Activated T-helper 1 cell treated with Interleukin-2 at 50 U/mL for 16 hours (primary cell): ENCODE results near the gene HSD11B1L.
A peak's percentile ranks its signal among the peaks of the same experiment; 100 is the strongest.
"Not testable (repeated sequence)": the region's sequence is repeated elsewhere in the genome, so short reads cannot be mapped to it uniquely, and the experiment has no call there.

Experiments used
- DNase-seq: peaks from one replicate; pipeline ENCODE4 v3.0.0-alpha.2; 2020; ENCODE audit warnings: low read depth

HSD11B1L gene

DNA sequence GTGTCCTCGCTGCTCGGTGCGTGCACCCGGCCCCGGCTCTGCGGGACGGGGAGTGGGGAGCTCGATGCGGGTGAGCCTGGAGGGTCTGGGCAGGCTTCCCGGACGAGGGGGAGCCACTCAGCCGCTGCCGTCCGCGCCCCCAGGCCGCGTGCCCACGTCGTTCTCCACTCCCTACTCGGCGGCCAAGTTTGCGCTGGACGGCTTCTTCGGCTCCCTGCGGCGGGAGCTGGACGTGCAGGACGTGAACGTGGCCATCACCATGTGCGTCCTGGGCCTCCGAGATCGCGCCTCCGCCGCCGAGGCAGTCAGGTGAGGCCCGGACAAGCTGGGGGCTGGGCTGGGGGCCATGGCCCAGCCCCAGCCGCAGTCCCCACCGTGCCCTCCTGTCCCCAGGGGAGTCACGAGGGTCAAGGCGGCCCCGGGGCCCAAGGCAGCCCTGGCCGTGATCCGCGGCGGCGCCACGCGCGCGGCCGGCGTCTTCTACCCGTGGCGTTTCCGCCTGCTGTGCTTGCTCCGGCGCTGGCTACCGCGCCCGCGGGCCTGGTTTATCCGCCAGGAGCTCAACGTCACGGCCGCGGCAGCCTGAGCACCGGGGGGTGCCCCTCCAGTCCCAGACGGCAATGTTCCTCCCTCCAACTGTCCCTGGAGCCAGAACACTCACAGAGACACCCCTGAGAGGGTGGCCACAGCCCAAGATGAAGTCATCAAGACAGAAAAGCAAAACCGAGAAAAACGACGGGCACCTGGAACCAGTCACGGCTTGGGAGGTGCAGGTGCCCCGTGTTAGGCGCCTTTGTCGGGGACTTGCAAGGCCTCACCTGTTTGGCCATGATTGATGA lies 6.8 kb downstream of the HSD11B1L start:
- no peak for DNase-seq

DNA sequence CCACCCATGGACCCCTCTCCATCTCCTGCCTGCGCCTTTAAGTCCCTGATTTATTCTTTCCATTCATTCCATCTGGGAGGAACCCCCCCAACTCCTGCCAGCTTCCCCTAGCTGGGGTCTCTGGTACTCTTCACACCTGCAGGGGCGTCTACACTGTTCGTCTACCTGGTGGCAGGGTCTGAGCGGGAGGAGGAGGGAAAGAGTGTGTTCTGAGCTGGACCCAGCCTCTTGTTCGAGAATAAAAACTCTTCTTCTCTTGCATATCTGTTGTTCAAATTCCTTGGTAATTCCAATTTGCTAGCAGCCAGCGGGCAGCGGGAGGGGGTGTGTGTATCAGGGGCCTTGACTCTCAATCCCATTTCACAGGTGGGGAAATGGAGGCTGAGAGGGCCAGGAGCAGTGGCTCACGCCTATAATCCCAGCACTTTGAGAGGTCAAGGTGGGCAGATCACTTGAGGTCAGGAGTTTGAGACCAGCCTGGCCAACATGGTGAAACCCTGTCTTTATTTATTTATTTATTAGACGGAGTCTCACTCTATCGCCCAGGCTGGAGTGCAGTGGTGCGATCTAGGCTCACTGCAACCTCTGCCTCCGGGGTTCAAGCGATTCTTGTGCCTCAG lies 7.5 kb downstream of the HSD11B1L start:
- DNase-seq = not testable (repeated sequence)

- peak; percentile 98 for DNase-seq
These were observed 9.5 kb downstream of the HSD11B1L start, which contains the start of gene RPL36 for GRCh38 chr19:5690125-5690954. Gene RPL36 (plus strand): TSS chr19:5690295. CDS start chr19:5690508, 213 bp downstream.

DNA sequence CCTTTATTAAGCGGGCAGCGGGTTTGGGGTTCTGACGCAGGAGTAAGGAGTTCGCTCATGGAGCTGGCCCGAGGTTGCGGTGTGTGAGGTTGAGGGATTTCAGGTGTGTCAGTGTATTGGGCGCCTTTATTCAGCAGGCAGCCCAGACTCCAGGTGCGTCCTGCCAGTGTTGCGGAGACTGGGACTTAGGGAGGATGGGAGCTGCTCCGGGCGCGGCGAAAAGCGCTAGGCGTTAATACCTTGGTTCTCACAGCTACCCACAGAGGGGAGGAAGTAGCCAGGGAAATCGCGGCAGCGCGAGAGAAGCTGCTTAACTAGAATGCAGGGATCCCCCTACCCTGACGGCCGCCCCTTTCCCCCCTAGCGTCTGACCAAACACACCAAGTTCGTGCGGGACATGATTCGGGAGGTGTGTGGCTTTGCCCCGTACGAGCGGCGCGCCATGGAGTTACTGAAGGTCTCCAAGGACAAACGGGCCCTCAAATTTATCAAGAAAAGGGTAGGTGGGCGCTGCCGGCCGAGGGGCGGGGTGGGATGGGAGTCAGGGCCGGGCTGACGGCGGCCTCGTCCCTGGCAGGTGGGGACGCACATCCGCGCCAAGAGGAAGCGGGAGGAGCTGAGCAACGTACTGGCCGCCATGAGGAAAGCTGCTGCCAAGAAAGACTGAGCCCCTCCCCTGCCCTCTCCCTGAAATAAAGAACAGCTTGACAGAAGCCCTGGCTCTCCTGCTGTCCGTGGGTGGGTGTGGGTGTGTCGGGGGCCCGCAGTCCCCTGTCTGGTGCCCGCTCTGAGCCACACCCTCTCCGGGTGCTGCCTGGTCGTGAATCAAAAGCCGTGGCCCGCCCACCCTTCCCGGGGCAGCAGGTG lies 10.4 kb downstream of the HSD11B1L start:
- DNase-seq = no peak

GRCh38 chr19:5691822-5692722 lies 11.2 kb downstream of the HSD11B1L start:
- no peak for DNase-seq

DNA sequence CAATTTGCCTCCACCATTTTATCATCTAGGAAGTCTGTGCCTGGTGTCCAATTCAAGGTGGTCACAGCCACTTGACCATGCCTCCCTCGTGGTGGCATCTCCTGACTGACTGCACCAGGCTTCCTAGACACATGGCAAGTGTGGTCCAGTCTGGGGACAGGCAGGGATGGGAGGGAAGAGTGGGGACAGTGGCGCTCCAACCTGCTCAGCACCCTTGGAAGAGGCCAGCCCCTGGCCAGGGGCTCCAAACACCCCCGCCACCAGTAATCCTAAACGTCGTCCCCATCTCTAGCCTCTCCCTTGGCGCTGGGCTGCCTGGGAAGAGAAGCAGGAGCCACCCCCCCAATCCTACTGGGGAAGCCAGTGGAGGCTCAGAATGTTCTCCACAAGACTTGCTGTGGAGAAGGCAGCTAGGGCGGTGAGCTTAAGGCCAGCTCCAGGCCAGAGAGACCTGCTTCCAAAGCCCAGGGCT lies 11.9 kb downstream of the HSD11B1L start:
- no peak for DNase-seq

DNA sequence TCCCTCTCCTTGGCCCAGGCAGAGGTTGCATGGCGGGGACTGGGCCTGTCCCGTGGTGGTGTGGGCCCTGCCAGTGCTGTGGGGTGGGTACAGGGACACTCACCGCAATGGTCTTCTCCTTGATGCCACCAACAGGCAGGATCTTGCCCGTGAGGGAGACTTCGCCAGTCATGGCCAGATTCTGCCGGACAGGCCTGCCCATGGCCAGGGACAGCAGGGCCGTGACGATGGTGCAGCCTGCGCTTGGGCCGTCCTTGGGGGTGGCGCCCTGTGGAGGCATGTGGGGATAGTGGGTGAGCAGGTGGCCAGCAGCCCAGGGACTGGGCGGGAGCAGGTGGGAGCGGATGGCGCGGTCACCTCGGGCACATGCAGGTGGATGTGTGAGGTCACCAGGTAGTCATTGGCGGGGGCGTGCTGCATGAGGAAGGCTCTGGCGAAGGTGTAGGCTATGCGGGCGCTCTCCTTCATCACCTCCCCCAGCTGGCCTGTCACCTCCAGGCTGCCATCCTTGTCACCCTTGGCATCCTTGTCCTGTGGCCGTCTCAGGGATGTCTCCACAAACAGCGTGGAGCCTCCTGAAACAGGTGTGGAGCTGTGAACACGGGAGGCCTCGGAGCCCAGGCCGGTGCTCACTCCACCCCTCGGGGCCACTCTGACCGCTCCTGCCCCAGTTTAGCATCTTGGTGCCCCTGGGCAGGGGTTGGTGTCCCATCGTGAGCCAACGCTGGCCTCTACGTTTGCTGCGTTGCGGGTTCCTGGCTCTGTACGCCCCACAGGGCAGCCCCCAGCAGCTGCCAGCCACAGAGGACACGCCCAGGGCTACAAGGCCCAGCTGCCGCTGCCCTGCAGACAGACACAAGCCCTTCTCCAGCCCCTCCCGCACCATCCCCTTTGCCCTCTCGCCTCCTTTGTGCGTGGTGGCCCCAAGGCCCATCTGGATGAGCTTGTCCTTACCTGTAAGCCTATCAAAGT lies 12.7 kb downstream of the HSD11B1L start:
- no peak for DNase-seq

GRCh38 chr19:5694167-5694955 lies 13.5 kb downstream of the HSD11B1L start:
- no peak for DNase-seq

DNA sequence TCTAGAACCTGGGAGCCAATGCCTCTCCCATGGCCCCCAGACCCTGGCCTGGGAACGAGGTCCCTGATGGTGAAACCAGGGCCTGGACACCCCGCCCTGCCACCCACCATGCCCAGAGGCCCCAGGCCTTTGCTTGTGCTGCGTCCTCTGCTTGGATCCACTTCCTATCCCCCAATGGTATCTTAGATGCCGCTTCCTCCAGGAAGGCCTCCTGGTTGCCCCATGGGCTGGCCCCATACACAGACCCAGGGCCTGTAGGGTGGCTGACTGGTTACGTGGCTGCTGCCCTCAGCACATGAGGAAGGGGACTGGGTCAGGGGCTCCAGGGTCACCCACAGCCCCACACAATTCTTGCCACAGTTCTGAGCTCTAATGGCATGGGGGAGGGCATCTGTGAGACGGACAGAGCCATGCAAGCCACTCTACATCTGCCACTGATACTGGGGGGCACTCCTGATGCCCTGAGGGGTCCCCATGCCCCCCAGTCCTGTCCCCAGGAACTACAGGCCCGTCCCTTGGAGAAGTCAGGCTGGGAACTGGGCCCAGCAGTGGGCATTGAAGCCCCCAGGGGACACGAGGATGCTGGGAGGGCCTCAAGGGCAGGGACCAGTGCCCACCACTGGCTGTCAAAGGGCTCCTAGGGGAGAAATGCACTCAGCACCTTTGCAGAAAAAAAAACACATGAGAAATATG lies 14.3 kb downstream of the HSD11B1L start:
- no peak for DNase-seq

DNA sequence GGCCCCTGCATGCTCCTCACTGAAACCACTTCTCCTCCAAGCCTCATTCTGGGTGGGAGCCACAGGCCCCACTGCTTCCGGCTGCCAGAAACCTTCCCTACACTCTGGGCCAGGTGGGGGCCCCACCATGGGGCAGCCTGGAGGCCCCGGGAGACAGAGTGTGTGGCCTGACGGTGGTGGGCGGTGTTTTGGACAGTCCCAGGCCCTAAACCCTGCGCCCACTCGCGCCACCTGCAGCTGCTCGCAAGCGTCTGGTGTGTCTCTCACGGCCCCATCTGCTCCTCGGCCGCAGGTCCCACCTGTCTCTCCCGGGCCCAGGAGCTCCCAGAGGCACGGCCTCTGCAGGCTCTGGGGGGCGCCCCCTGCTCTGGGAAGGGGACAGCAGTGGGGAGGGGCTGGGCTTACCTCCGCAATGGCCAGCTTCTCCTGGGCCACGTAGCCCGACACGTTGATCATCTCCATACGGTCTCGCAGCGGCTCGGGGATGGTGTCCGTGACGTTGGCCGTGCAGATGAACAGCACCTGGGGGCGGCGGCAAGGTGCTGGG lies 14.9 kb downstream of the HSD11B1L start:
- no peak for DNase-seq

GRCh38 chr19:5696196-5697021 lies 15.6 kb downstream of the HSD11B1L start:
- no peak for DNase-seq

DNA sequence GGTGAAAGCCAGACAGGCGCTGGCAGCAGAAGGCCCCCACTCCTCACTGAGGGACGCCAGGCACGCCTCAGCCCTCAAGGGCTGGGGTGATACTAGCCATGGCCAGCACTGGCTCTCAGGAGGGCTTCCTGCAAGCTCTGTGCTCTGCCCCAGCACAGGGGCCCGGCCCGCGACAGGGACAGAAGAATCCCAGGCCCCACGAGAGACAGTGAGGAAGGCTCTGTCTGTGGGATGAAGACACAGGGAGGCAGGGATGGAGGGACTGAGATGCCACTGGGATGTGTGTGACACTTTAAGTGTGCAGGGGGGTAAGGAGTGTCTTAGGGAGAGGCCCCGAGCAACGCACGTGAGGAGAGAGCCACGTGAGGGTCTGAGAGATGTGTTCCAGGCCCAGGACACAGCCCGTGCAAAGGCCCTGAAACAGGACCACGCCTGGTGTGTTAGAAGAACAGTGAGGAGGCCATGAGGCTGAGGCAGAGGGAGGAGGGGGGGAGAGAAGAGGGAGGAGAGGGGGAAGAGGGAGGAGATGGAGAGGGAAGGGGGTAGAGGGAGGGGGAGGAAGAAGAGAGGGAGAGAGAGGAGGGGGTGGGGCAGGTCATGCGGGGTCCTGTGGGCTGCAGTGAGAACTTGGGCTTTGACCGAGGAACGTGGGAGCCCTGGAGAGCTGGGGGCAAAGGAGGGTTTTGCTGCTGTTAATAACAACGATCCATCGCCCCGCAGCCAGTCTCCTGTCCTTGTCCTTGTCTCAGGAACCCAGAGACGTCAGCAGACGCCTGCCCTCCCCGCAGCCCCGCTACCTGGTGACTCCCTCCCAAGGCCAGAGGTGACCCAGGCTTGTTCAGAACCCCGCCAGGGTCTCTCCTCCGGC lies 16.4 kb downstream of the HSD11B1L start:
- no peak for DNase-seq

- no peak for DNase-seq
These were observed 17.2 kb downstream of the HSD11B1L start for GRCh38 chr19:5697890-5698634.

DNA sequence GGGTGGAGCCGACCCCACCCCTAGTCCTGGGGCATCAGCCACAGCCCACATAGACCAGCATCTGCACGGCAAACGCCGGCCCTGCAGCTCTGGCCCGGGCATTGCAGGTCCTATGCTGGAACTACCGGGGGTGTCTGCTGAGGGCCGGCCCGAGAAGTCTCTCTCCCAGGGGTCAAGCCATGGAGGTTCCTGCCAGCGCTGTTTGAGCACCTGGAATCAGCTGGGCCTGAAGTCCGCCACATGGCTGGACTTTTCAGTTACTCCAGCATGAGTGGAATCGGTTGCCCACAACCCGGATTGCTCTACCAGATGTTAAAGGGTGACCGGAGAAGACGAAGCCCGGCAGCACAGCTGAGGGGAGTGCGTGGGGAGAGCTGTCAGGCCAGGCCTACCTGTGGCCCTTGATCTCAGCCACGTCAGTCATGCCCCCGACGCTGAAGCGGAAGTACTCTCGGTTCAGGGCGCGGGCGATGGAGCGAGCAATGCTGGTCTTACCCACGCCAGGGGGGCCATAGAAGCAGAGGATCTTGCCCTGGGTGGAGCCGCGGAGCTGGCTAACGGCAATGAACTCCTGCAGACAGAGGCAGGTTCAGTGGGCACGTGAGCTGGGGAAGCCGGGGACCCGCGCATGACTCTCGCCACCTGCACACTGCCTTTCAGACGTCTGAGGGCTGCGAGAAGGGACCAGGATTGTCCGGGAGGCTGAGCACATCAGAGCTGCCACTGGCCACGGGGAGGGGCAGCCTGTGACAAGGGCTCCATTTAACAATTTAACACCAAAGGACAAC lies 18.0 kb downstream of the HSD11B1L start:
- no peak for DNase-seq
